HepG2 (cell line): ENCODE results near the gene PHLPP2. TPM values are rescaled to one million over a fixed set of nuclear protein-coding genes. Genes with fewer than 3 reads are reported as not detected.

Experiments
- ARID3A ChIP-seq: IDR thresholded peaks from 2 replicates; pipeline ENCODE4 v1.6.1; 2012; ENCODE audit warnings: low read depth, low read length, improper control_type of control experiment
- ARID4A ChIP-seq: sonication (generic); formaldehyde crosslinking; IDR thresholded peaks from 2 replicates; pipeline ENCODE4 v1.5.0; 2020; ENCODE audit warnings: mild to moderate bottlenecking, missing genetic modification reagents, borderline replicate concordance
- BATF2 ChIP-seq: sonication (generic); formaldehyde crosslinking; IDR thresholded peaks from 2 replicates; pipeline ENCODE4 v1.8.0; 2022; ENCODE audit warnings: mild to moderate bottlenecking, missing genetic modification reagents, moderate library complexity
- GPN1 ChIP-seq: sonication (generic); formaldehyde crosslinking; IDR thresholded peaks from 2 replicates; pipeline ENCODE4 v1.5.1; 2020; ENCODE audit warnings: missing genetic modification reagents, borderline replicate concordance
- JUNB ChIP-seq: sonication (generic); formaldehyde crosslinking; IDR thresholded peaks from 2 replicates; pipeline ENCODE4 v1.8.0; 2022; ENCODE audit warnings: missing genetic modification reagents, mild to moderate bottlenecking, borderline replicate concordance
- MXD1 ChIP-seq: sonication (generic); formaldehyde crosslinking; IDR thresholded peaks from 2 replicates; pipeline ENCODE4 v1.4.0; 2020; ENCODE audit warnings: mild to moderate bottlenecking, missing genetic modification reagents
- NAIF1 ChIP-seq: sonication (generic); formaldehyde crosslinking; IDR thresholded peaks from 2 replicates; pipeline ENCODE4 v1.5.0; 2020; ENCODE audit warnings: mild to moderate bottlenecking, missing genetic modification reagents, borderline replicate concordance
- PAWR ChIP-seq: sonication (generic); formaldehyde crosslinking; IDR thresholded peaks from 2 replicates; pipeline ENCODE4 v1.4.0; 2020; ENCODE audit warnings: missing genetic modification reagents, mild to moderate bottlenecking, borderline replicate concordance
- SIX1 ChIP-seq: sonication (generic); formaldehyde crosslinking; IDR thresholded peaks from 2 replicates; pipeline ENCODE4 v1.4.0; 2020; ENCODE audit warnings: missing genetic modification reagents, borderline replicate concordance
- SPEN ChIP-seq: sonication (generic); formaldehyde crosslinking; IDR thresholded peaks from 2 replicates; pipeline ENCODE4 v1.5.1; 2020; ENCODE audit warnings: low read depth, mild to moderate bottlenecking, missing genetic modification reagents
- TEAD2 ChIP-seq: sonication (generic); formaldehyde crosslinking; IDR thresholded peaks from 2 replicates; pipeline ENCODE4 v1.9.0; 2021; ENCODE audit warnings: missing genetic modification reagents
- THYN1 ChIP-seq: sonication (generic); formaldehyde crosslinking; IDR thresholded peaks from 2 replicates; pipeline ENCODE4 v1.8.1; 2023; ENCODE audit warnings: low read depth, mild to moderate bottlenecking, moderate library complexity, missing genetic modification reagents, borderline replicate concordance
- ZFP82 ChIP-seq: sonication (generic); formaldehyde crosslinking; IDR thresholded peaks from 2 replicates; pipeline ENCODE4 v1.5.1; 2020; ENCODE audit warnings: mild to moderate bottlenecking, missing genetic modification reagents, borderline replicate concordance
- ZMYM2 ChIP-seq: sonication (generic); formaldehyde crosslinking; IDR thresholded peaks from 2 replicates; pipeline ENCODE4 v1.8.0; 2022; ENCODE audit warnings: mild to moderate bottlenecking, missing genetic modification reagents
- ZNF207 ChIP-seq: fragments of 450-650 bp; IDR thresholded peaks from 2 replicates; pipeline ENCODE4 v1.6.1; 2016; ENCODE audit warnings: antibody characterized with exemption, borderline replicate concordance
- ZNF264 ChIP-seq: sonication (generic); formaldehyde crosslinking; IDR thresholded peaks from 2 replicates; pipeline ENCODE4 v1.4.0; 2020; ENCODE audit warnings: missing genetic modification reagents
- ZNF331 ChIP-seq: sonication (generic); formaldehyde crosslinking; IDR thresholded peaks from 2 replicates; pipeline ENCODE4 v1.4.0; 2020; ENCODE audit warnings: missing genetic modification reagents
- ZNF446 ChIP-seq: sonication (generic); formaldehyde crosslinking; IDR thresholded peaks from 2 replicates; pipeline ENCODE4 v1.5.0; 2020; ENCODE audit warnings: mild to moderate bottlenecking, missing genetic modification reagents
- ZNF547 ChIP-seq: sonication (generic); formaldehyde crosslinking; IDR thresholded peaks from 2 replicates; pipeline ENCODE4 v1.5.1; 2020; ENCODE audit warnings: mild to moderate bottlenecking, missing genetic modification reagents
- ZNF580 ChIP-seq: IDR thresholded peaks from 2 replicates; pipeline ENCODE4 v1.6.1; 2016; ENCODE audit warnings: low read depth, borderline replicate concordance
- ZNF878 ChIP-seq: sonication (generic); formaldehyde crosslinking; IDR thresholded peaks from 2 replicates; pipeline ENCODE4 v1.8.1; 2023; ENCODE audit warnings: mild to moderate bottlenecking, missing genetic modification reagents, moderate library complexity
- polyA plus RNA-seq, 8 experiments: library from polyadenylated mRNA; depleted of rRNA in 3 of 8; stranded (reverse) in 7 of 8; unstranded in 1 of 8; fragments of >200 nt; fragmentation: Illumina TruSeq in 4 of 8; extraction: Trizol in 4 of 8; gene quantifications; 2 replicates each; pipeline versions ENCODE4 v1.2.1 to v1.2.3, GENCODE V29; 2011 to 2016; ENCODE audit warnings: low read depth in 4 of 8, missing spikeins in 1 of 8, mixed read lengths in 1 of 8; ENCODE audit not compliant: insufficient read depth in 1 of 8
- total RNA-seq, 5 experiments: library from RNA; depleted of rRNA; stranded (reverse); fragments of >200 nt; fragmentation: Illumina TruSeq; extraction: Trizol; gene quantifications; 2 replicates each; pipeline ENCODE4 v1.2.3, GENCODE V29; 2016; ENCODE audit warnings: low read depth in 1 of 5

The PHLPP2 gene
- total and polyA plus RNA-seq, 2 of the 13 experiments (the other 11 are each of a cell fraction or from before 2014, with no cell fraction given), result 8.9 TPM

GRCh38 chr16:71610936-71611871 is 113.3 kb downstream of the PHLPP2 start (continued):
- no peak for TF ChIP-seq PAWR (CRISPR knock-in tag)
- TF ChIP-seq ZMYM2 (CRISPR knock-in tag), result 0 out of 2 replicates have a peak, but pooled peaks have one; percentile 20
- TF ChIP-seq ARID4A (CRISPR knock-in tag), result peak; percentile 52; the same call in 1 of the 2 replicates
- TF ChIP-seq ZNF878, result no peak
- no peak for TF ChIP-seq SIX1 (CRISPR knock-in tag)
- no peak for TF ChIP-seq ARID3A
- no peak for TF ChIP-seq TEAD2 (CRISPR knock-in tag)
- no peak for TF ChIP-seq GPN1 (CRISPR knock-in tag)
- TF ChIP-seq BATF2 (CRISPR knock-in tag), result no peak
- peak; percentile 44; the same call in 1 of the 2 replicates for TF ChIP-seq ZFP82
- TF ChIP-seq MXD1 (CRISPR knock-in tag), result no peak
- no peak for TF ChIP-seq ZNF207
- TF ChIP-seq ZNF580, result peak; percentile 85; the same call in 1 of the 2 replicates
- TF ChIP-seq ZNF264 (CRISPR knock-in tag), result peak; percentile 97
- TF ChIP-seq THYN1, result no peak
- TF ChIP-seq ZNF446 (CRISPR knock-in tag), result no peak
- TF ChIP-seq SPEN (CRISPR knock-in tag), result peak; percentile 67
- TF ChIP-seq ZNF547 (CRISPR knock-in tag), result no peak
- TF ChIP-seq ZNF331 (CRISPR knock-in tag), result peak; percentile 35; the same call in 1 of the 2 replicates
- no peak for TF ChIP-seq JUNB (CRISPR knock-in tag)
- no peak for TF ChIP-seq NAIF1 (CRISPR knock-in tag)
